Measurements from ENCODE around the gene FGF10.

Gene FGF10

DNA sequence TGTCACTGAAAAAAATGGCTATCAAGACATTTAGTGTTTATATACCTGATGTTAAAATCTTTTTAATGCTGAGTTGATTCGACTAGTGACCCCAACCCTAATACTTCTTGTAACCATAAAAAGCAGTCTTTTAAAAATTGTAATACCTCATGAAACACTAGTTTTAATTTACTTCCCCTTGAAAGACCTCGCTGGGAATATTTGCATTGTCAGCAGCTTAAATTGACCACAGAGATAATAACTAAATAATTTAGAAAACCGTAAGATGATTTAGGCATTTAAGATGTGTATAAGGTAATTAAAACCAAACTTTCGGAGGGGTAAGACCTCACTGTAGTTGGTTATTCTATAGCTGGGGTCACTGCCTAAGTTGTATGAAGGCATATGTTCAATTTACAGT lies 89.8 kb downstream of the FGF10 start:
- H3K4me3 ChIP-seq (ENCODE audit: low read length), result no peak overlapping the region
- TF ChIP-seq, protein P1, sequence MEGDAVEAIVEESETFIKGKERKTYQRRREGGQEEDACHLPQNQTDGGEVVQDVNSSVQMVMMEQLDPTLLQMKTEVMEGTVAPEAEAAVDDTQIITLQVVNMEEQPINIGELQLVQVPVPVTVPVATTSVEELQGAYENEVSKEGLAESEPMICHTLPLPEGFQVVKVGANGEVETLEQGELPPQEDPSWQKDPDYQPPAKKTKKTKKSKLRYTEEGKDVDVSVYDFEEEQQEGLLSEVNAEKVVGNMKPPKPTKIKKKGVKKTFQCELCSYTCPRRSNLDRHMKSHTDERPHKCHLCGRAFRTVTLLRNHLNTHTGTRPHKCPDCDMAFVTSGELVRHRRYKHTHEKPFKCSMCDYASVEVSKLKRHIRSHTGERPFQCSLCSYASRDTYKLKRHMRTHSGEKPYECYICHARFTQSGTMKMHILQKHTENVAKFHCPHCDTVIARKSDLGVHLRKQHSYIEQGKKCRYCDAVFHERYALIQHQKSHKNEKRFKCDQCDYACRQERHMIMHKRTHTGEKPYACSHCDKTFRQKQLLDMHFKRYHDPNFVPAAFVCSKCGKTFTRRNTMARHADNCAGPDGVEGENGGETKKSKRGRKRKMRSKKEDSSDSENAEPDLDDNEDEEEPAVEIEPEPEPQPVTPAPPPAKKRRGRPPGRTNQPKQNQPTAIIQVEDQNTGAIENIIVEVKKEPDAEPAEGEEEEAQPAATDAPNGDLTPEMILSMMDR (IDR thresholded peaks at IDR 0.05; ENCODE audit: insufficient read depth, low read depth, low read length, missing control alignments), result no peak
- no peak for DNase-seq (ENCODE audit: low read depth)

DNA sequence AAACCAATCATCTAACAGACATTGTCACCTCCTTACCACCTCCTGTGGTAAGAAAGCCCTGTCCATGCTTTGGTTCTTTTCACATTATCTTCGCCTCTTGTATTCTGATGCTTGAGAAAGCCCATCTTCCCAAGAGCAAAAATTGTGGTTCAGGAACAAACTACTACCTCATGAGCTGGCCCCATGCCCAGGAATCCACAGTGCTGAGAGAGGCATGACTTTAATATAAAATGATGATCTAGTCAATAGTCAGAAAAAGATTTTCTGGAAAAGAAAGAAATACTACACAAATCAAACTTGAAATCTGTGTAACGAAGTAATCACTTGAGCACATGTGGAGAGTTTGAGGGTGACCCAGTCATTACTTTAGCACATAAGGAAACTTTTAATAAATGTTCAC lies 94.7 kb downstream of the FGF10 start:
- TF ChIP-seq, protein P1 (IDR thresholded peaks at IDR 0.05; ENCODE audit: insufficient read depth, low read depth, low read length, missing control alignments), result no peak
- no peak for DNase-seq (ENCODE audit: low read depth)
- no peak overlapping the region for H3K4me3 ChIP-seq (ENCODE audit: low read length)

DNA sequence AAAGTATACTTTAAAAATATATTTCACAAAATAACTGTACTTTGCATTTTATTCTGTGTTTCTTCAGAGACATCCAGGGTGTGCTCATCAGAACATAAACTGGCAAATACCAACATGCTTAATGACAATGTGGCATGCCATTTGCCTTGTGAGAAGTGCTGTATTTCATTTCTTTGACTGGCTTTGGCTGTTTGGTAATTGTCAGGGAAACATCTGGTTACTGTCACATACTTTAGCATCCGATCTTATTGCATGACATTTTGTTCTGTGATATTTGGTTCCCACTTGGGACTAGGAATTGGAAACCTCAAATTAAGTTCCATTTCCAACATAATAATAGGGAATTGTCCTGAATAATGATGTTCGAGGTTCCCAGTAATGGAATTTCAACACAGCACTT lies 96.5 kb downstream of the FGF10 start:
- no peak for DNase-seq (ENCODE audit: low read depth)
- TF ChIP-seq, protein P1 (IDR thresholded peaks at IDR 0.05; ENCODE audit: insufficient read depth, low read depth, low read length, missing control alignments), result no peak
- no peak overlapping the region for H3K4me3 ChIP-seq (ENCODE audit: low read length)

DNA sequence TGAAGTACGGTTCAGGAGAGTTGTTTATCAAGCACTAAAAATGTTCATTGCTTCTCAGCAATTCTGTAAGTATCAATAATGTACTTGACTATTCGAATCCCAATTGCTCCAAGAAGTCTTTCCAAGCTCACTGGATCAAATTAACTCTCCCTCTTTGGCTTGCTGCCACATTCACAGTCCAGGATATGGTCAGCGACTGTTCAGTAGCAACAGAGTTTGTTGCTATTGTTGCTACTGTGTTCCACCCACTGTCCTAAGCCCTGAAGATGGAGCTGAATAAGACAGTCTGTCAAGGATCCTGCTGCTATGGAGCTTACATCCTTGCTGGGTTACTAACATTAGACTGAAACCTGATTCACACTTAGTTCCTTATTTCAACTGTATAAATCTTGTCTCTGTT lies 110.8 kb downstream of the FGF10 start:
- no peak for DNase-seq (ENCODE audit: low read depth)
- no peak overlapping the region for H3K4me3 ChIP-seq (ENCODE audit: low read length)
- TF ChIP-seq, protein P1 (IDR thresholded peaks at IDR 0.05; ENCODE audit: insufficient read depth, low read depth, low read length, missing control alignments), result no peak

DNA sequence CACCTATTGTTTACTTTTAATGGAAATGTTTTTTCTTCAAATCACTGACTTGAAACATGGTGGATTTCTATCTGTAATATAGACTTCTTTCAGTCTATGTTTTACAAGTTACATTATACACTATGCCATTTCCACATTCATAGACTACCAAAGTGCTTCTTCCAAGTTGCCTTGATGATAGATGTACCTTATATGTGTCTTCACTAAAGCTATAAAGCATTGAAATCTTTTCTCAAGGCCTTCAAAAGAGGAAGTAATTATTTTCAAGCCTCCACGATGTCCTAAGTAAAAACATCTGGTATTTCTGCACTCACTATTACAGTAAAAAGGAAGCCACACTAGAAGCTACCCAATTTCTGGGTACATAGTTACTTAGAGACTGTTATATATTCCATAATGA lies 113.3 kb downstream of the FGF10 start:
- DNase-seq (ENCODE audit: low read depth), result no peak
- TF ChIP-seq, protein P1 (IDR thresholded peaks at IDR 0.05; ENCODE audit: insufficient read depth, low read depth, low read length, missing control alignments), result no peak
- no peak overlapping the region for H3K4me3 ChIP-seq (ENCODE audit: low read length)

DNA sequence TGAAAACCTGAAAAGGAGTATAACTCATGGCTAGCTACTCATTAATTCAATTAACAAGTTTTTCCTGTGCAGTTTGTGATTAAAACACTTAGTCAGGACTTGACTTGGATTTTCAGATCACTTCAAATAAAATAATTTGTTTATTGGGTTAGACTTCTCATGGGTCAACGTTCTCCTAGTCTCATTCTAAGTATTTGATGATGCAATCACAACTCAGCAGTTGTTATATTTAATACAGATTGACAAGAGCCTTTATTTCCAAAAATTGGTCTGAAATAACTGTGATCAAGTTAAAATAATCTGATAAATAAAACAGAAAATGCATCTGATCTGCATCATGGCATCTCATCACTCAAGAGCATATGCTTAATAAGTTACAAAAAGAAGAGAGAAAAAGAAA lies 113.9 kb downstream of the FGF10 start:
- TF ChIP-seq, protein P1 (IDR thresholded peaks at IDR 0.05; ENCODE audit: insufficient read depth, low read depth, low read length, missing control alignments), result no peak
- no peak overlapping the region for H3K4me3 ChIP-seq (ENCODE audit: low read length)
- no peak for DNase-seq (ENCODE audit: low read depth)

DNA sequence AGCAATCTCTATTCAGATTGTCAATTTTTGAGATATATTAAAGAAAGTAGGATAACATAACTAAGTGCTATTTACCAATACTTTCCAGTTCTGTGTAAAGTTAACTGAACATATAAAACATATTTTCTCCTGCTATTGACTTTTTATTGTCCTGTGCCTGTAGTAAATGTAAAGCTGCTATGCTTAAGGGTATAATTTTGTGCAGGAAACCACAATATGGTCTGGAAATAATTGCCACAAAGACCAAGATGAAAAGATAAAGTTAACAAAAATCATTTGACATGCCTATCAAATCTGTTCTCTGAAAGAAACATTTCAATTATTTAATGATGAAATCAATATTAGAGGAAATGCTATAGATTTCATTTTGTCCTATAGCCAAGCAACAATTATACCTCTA lies 121.3 kb downstream of the FGF10 start:
- TF ChIP-seq, protein P1 (IDR thresholded peaks at IDR 0.05; ENCODE audit: insufficient read depth, low read depth, low read length, missing control alignments), result no peak
- no peak for DNase-seq (ENCODE audit: low read depth)
- no peak overlapping the region for H3K4me3 ChIP-seq (ENCODE audit: low read length)
